Small intestine (tissue), 7 donors: Measurements from ENCODE around the gene PCNX2. TPM values are rescaled to one million over a fixed set of nuclear protein-coding genes. Genes with fewer than 3 reads are reported as not detected.

Experiments used
- DNase-seq, 2 donors: peaks; one replicate each; pipeline versions ENCODE4 v3.0.0 to v3.0.0-alpha.2; 2013
- FAIRE-seq: peaks from 2 replicates; lab custom pipeline; 2012; peaks lifted over from hg19 to GRCh38; lab: Jason Lieb, UNC
- H3K27ac ChIP-seq, 3 donors: one replicate each; pipeline ENCODE4 v1.5.1; 2013; ENCODE audit warnings: low read length in 2 of 3, mild to moderate bottlenecking in 2 of 3, control low read depth in 1 of 3, inconsistent platforms in 1 of 3, low read depth in 1 of 3, moderate library complexity in 1 of 3
- H3K27me3 ChIP-seq, 3 donors: one replicate each; pipeline ENCODE4 v1.6.1; 2013; ENCODE audit warnings: low read length in 3 of 3, inconsistent platforms in 1 of 3; ENCODE audit not compliant: control insufficient read depth in 3 of 3, insufficient read depth in 3 of 3
- H3K36me3 ChIP-seq, 3 donors: one replicate each; pipeline ENCODE4 v1.6.1; 2013; ENCODE audit warnings: low read length in 3 of 3, inconsistent platforms in 1 of 3, low read depth in 1 of 3, mild to moderate bottlenecking in 1 of 3, moderate library complexity in 1 of 3; ENCODE audit not compliant: control insufficient read depth in 3 of 3, insufficient read depth in 2 of 3
- H3K4me1 ChIP-seq, 3 donors: one replicate each; pipeline ENCODE4 v1.6.1; 2013; ENCODE audit warnings: low read length in 2 of 3, inconsistent platforms in 1 of 3, low read depth in 1 of 3, mild to moderate bottlenecking in 1 of 3, moderate library complexity in 1 of 3; ENCODE audit not compliant: control insufficient read depth in 3 of 3, insufficient read depth in 2 of 3
- H3K4me3 ChIP-seq, 3 donors: one replicate each; pipeline ENCODE4 v1.5.1; 2013; ENCODE audit warnings: low read length in 3 of 3, control low read depth in 1 of 3, inconsistent platforms in 1 of 3, low read depth in 1 of 3, mild to moderate bottlenecking in 1 of 3, moderate library complexity in 1 of 3
- H3K9me3 ChIP-seq, 2 donors: one replicate each; pipeline ENCODE4 v1.6.1; 2013; ENCODE audit warnings: low read depth in 1 of 2, low read length in 1 of 2; ENCODE audit not compliant: control insufficient read depth in 2 of 2, insufficient read depth in 1 of 2
- WGBS, 3 donors: extraction: QIAGEN DNeasy Blood & Tissue Kit; methylation state at CpG; one replicate each; pipeline ENCODE4 v1.1.7; 2013; 5-methylcytosine and 5-hydroxymethylcytosine counted together
- polyA plus RNA-seq, 4 donors: library from polyadenylated mRNA; stranded (reverse) in 3 of 4; unstranded in 1 of 4; fragments of 200-250 nt in 3 of 4; fragments of 120-200 nt in 1 of 4; gene quantifications; one replicate each; pipeline versions ENCODE4 v1.2.1 to v1.2.3, GENCODE V29; 2013
- donor health status: healthy with polysubstance abuse.
- donor health status: control.
- donor health status: control.
- donor health status: Bipolar disorder and iron deficiency.
- donor health status: healthy.

PCNX2 gene
- polyA plus RNA-seq, 4 donors, result 1.3 to 18.1 (median 5.1) TPM

DNA sequence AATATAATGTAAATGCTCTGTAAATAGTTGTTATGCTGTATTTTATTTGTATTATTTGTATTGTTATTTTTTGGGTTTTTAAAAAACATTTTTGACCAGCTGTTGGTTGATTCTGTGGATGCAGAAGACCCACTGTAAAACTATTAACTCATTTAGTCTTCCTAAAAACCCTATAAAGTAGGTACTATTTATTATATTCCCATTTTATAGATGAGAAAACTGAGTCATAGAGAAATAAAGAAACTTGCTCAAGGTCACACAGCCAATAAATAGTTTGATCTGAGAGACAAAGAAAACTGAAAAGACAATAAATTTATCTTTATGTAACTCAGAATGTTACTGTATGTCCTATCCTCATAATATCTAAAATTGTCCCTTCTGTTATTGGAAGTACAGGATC lies 30.8 kb upstream of the PCNX2 start:
- DNase-seq (no peak), FAIRE-seq (no peak)
- H3K27ac ChIP-seq, result no peak overlapping the region
- H3K36me3 ChIP-seq, result no peaks in the 10 kb centered on the region
- H3K4me3 ChIP-seq, result no peak overlapping the region
- H3K4me1 ChIP-seq, result peaks cover 0 to 10% (median 2%) of the 10 kb centered on the region in 3 donors
- H3K27me3 ChIP-seq, result peaks cover 0 to 5% (median 3%) of the 10 kb centered on the region in 3 donors
- no peaks in the 10 kb centered on the region for H3K9me3 ChIP-seq

DNA sequence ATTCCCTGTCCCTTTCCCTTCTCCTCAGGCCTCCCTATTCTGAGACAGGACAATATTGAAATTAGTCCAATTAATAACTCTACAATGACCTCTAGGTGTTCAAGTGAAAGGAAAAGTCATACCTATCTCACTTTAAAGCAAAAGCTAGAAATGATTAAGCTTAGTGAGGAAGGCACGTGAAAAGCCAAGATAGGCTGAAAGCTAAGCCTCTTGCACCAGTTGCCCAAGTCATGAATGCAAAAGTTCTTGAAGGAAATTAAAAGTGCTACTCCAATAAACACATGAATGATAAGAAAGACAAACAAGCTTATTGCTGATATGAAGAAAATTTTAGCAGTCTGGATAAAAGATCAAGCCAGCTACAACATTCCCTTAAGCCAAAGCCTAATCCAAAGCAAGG lies 28.2 kb upstream of the PCNX2 start:
- Histone ChIP-seq H3K36me3 (no peaks in the 10 kb centered on the region), H3K9me3 (no peaks in the 10 kb centered on the region), H3K4me3 (no peak overlapping the region), H3K27ac (no peak overlapping the region), H3K27me3 (peaks cover 0 to 5% (median 1%) of the 10 kb centered on the region in 3 donors), H3K4me1 (peaks cover 0 to 2% (median 0%) of the 10 kb centered on the region in 3 donors)
- peak; percentile 37 to 65 for DNase-seq
- WGBS, 3 donors, result 15 to 63% (median 26%) methylated on average over 1 of the region's 1 CpG
- no peak for FAIRE-seq

- no peak overlapping the region for H3K27ac ChIP-seq
- no peaks in the 10 kb centered on the region for H3K36me3 ChIP-seq
- 82 to 86% (median 83%) methylated on average over 2 of the region's 2 CpGs for WGBS, 3 donors
- FAIRE-seq, result no peak
- no peaks in the 10 kb centered on the region for H3K9me3 ChIP-seq
- no peak for DNase-seq
- peaks cover 0 to 2% (median 0%) of the 10 kb centered on the region in 3 donors for H3K4me1 ChIP-seq
- H3K27me3 ChIP-seq, result peaks cover 0 to 5% (median 3%) of the 10 kb centered on the region in 3 donors
- no peak overlapping the region for H3K4me3 ChIP-seq
Observed at GRCh38 chr1:233320023-233320422, 24.5 kb upstream of the PCNX2 start.

GRCh38 chr1:233319272-233319671 lies 23.7 kb upstream of the PCNX2 start:
- Histone ChIP-seq H3K27me3 (peaks cover 0 to 5% (median 3%) of the 10 kb centered on the region in 3 donors), H3K9me3 (no peaks in the 10 kb centered on the region), H3K36me3 (no peaks in the 10 kb centered on the region), H3K4me1 (peaks cover 0 to 2% (median 0%) of the 10 kb centered on the region in 3 donors), H3K4me3 (no peak overlapping the region), H3K27ac (no peak overlapping the region)
- DNase-seq (no peak), FAIRE-seq (no peak)
- 65 to 73% (median 71%) methylated on average over 6 of the region's 6 CpGs for WGBS, 3 donors

GRCh38 chr1:233316473-233316872 lies 20.9 kb upstream of the PCNX2 start:
- no peaks in the 10 kb centered on the region for H3K4me1 ChIP-seq
- H3K27ac ChIP-seq, result no peak overlapping the region
- peaks cover 0 to 3% (median 0%) of the 10 kb centered on the region in 3 donors for H3K27me3 ChIP-seq
- H3K36me3 ChIP-seq, result no peaks in the 10 kb centered on the region
- H3K9me3 ChIP-seq, result no peaks in the 10 kb centered on the region
- WGBS, 3 donors, result 18 to 72% (median 36%) methylated on average over 1 of the region's 1 CpG
- FAIRE-seq, result no peak
- no peak overlapping the region for H3K4me3 ChIP-seq
- no peak for DNase-seq

DNA sequence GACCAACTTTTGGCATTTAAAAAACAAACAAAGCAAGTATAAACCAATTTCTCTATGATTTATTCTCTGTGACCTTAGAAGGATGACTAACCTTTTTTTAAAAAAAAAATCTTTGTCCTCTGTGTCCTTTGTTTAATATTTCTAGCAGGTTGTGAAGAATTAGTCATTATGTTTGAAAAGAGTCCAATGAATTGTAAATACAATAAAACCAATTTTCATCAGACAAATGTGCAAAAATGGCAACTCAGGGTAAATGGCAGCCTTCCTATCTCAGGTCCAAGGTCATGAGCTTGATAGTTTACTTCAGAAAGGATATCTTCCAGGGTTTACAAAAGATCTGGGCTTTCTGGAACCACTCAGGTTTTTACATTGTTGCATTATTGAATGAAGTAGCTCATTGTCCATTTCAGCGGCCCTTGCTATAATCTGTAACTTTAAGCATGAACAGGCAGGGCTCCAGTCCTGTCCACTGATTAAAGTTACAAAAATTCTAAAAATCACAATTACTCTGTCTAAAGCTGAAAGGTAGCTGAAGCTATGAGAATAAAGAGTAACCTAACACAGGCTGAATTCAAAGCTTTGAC lies 20.3 kb upstream of the PCNX2 start:
- no peak for FAIRE-seq
- 21 to 61% (median 42%) methylated on average over 1 of the region's 1 CpG for WGBS, 3 donors
- no peak overlapping the region for H3K27ac ChIP-seq
- H3K36me3 ChIP-seq, result no peaks in the 10 kb centered on the region
- H3K27me3 ChIP-seq, result peaks cover 0 to 3% (median 0%) of the 10 kb centered on the region in 3 donors
- no peaks in the 10 kb centered on the region for H3K4me1 ChIP-seq
- no peaks in the 10 kb centered on the region for H3K9me3 ChIP-seq
- no peak for DNase-seq
- no peak overlapping the region for H3K4me3 ChIP-seq

GRCh38 chr1:233313434-233314155 lies 18.1 kb upstream of the PCNX2 start:
- FAIRE-seq (no peak), DNase-seq (no peak)
- Histone ChIP-seq H3K27me3 (peaks cover 0 to under 1% (median 0%) of the 10 kb centered on the region in 3 donors), H3K4me1 (no peaks in the 10 kb centered on the region), H3K36me3 (no peaks in the 10 kb centered on the region), H3K4me3 (no peak overlapping the region), H3K9me3 (no peaks in the 10 kb centered on the region), H3K27ac (no peak overlapping the region)
- WGBS, 3 donors, result 68 to 74% (median 70%) methylated on average over 4 of the region's 4 CpGs

- DNase-seq, result peak; percentile 41 to 55
- Histone ChIP-seq H3K4me3 (no peak overlapping the region), H3K4me1 (no peaks in the 10 kb centered on the region), H3K27ac (no peak overlapping the region), H3K27me3 (peaks cover 0 to 7% (median 0%) of the 10 kb centered on the region in 3 donors), H3K9me3 (peaks cover 0 to 3% of the 10 kb centered on the region in 2 donors), H3K36me3 (no peaks in the 10 kb centered on the region)
- 0% methylated on average over 1 of the region's 1 CpG for WGBS, 3 donors
- FAIRE-seq, result peak; percentile 76
Observed at GRCh38 chr1:233304489-233305102, 9.1 kb upstream of the PCNX2 start.
